DMS153 treated with DMSO at 0.1 percent for 48 hours (cell line): ENCODE data around the gene PLEKHH1.
"Not testable (repeated sequence)": the region's sequence is repeated elsewhere in the genome, so short reads cannot be mapped to it uniquely, and the experiment has no call there.

Experiments
- DNase-seq: peaks from one replicate; lab custom pipeline; 2025; ENCODE audit not compliant: unreplicated experiment; lab: John Stamatoyannopoulos, UW

PLEKHH1 gene

GRCh38 chr14:67529947-67530935 lies 2.8 kb upstream of the PLEKHH1 start:
- DNase-seq: no peak

GRCh38 chr14:67532606-67532997 lies 488 bp upstream of the PLEKHH1 start:
- DNase-seq: no peak

GRCh38 chr14:67533754-67534085 lies 630 bp downstream of the PLEKHH1 start:
- no peak for DNase-seq

- no peak for DNase-seq
Observed at GRCh38 chr14:67536087-67536486, 3.0 kb downstream of the PLEKHH1 start.

DNA sequence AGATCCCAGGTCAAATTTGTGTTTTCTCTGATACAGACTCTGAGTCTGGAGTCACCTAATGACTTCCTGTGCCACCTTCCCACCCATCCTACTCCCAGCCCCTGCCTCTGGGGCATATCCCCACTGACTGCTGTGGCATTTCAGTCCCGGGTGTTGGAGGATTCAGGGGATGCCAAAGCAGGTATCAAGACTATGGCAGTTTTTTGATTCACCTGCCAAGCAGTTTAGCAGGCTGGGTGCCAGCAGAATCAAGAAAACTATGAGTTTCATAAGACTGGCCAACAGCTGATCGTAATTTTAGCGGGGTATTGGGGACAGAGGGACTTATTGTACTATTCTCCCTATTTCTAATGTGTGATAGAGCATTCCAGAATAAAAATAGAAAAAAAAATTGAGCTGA lies 4.6 kb downstream of the PLEKHH1 start:
- DNase-seq: no peak

DNA sequence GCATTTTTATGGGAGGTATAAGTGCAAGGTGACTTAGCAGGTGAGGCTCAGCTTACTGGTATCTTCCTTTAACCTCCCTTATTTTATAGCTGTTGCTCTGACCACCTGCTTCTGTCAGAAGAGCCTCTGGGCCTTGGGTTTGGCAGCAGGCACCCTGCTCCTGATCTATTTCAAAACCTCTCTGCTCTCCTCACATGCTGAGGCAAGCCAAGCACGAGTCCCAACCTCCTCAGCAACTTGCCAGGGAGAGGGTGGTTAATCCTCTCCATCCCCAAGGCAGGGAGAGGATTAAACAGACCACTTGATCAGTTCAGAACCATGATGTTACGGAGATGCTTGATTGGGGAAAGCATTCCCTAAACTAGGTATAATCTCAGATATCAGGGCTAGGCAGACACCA lies 5.4 kb downstream of the PLEKHH1 start:
- DNase-seq: no peak

- DNase-seq: no peak
Observed at GRCh38 chr14:67539116-67539515, 6.0 kb downstream of the PLEKHH1 start.

DNA sequence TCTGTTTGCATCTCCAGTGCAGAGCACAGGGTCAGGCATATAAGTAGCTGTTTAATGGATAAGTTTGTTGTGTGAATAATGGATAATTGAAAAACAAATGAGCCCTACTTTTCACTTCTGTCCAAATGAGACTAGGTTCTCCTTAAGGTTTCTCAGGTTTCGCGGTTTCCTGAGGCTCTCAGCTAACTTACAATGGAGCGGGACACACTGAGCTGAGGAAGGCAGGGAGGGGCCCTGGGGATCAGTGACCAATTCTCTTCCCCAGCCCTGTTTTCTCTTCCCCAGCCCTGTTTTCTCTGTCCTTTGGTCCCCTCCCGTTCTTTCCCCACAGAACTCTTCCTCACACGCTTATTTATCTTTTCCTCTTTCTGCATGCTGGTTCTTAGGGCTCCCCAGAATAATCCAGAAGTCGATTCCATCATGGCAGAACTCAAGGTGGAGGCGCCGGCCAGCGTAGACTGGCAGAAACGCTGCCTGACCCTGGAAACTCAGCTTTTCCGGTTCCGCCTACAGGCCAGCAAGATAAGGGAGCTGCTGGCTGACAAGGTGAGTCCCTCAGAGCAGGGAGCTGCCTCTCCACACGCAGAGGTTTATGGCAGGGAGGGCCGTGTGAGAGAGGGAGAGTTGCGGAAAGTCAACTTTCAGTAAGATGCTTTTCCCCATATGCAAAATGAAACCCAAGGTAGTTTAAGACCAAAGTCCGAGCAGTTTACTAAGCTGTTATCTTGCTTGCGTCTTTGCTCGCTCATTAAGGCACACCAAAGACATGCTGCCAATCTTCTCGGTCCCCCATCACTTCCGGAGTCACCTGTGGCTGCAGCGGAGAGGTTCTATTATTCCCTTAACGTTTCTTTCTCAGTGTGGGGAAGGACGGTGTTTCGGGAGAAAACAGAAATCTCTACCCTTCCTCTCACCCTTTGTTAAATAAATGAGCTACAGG lies 8.6 kb downstream of the PLEKHH1 start:
- DNase-seq: no peak

DNA sequence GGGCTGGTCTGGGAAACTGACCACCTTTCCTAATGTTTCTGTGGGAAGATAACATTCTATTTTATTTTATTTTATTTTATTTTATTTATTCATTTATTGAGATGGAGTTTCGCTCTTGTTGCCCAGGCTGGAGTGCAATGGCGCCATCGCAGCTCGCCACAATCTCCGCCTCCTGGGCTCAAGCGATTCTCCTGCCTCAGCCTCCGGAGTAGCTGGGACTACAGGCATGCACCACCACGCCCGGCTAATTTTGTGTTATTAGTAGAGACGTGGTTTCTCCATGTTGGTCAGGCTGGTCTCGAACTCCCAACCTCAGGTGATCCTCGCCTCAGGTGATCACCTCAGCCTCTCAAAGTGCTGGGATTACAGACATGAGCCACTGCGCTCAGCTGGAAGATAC lies 9.5 kb downstream of the PLEKHH1 start:
- DNase-seq: not testable (repeated sequence)

- no peak for DNase-seq
Observed at GRCh38 chr14:67544590-67544989, 11.5 kb downstream of the PLEKHH1 start.

GRCh38 chr14:67547224-67547780 lies 14.2 kb downstream of the PLEKHH1 start:
- no peak for DNase-seq

GRCh38 chr14:67549734-67550133 lies 16.6 kb downstream of the PLEKHH1 start:
- DNase-seq: no peak

GRCh38 chr14:67551123-67551522 lies 18.0 kb downstream of the PLEKHH1 start:
- DNase-seq: no peak

DNA sequence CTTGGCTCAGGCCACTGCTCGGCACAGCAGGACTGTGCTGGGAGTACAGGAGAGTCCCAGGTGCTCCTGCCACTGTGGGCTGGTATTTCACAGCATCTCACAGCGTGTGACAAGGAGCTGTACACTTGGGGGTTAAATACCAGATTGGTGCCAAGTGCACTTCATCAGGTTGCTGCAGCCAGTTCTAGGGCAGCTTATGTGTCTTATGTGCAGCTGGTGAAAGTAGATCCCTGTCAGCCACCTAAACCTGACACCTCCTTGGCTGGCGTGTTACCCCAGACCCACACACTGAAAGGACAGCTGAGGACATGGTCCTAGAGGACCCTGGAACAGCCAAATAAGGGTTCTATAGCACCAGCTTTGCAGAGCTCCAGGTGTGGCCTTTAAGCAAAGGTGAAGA lies 18.9 kb downstream of the PLEKHH1 start:
- DNase-seq: no peak

GRCh38 chr14:67553547-67553946 lies 20.5 kb downstream of the PLEKHH1 start:
- DNase-seq: no peak

GRCh38 chr14:67554341-67554740 lies 21.3 kb downstream of the PLEKHH1 start:
- no peak for DNase-seq

DNA sequence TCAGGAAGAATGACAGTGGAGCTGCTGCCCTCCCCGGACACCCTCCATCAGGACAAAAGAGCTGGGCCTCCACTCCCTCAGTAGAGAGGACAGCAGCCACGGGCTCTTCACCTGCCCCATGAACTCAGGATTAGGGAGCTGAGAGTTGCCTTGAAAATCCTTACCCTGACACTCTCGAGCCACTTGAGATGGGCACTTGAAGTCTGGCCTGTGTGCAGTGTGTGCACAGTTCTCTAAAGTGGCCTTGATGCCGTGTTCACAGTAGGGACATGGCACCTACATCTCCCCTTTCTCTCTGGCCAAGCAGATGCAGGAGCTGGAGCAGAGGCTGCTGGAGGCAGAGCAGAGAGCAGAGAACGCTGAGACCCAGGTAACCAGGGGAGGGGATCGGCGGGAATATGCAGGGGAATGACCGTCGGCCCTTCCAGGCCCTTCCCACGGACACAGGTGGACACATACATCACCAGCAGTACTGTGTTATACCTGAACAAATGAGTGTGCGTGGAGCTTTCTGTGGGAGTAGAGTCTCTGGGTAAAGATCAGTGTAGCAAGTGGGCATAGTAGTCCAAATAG lies 22.5 kb downstream of the PLEKHH1 start:
- no peak for DNase-seq

GRCh38 chr14:67556671-67557070 lies 23.6 kb downstream of the PLEKHH1 start:
- no peak for DNase-seq

DNA sequence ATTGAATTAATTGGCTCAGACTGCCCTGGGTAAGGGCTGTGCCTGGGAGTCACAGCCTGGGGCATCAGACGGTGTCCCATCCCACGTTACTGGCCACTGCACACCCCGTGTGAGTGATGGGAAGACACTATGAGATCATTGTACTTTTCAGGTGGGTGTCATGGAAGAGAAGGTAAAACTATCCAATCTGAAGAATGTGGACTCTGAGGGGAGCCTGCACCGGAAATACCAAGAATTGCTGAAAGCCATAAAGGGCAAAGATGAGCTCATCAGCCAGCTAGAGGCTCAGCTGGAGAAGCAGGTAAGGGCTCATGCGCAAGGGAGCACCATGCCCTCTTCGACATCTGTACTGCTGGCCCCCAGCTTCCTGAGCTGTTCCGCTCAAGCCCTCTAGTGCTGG lies 24.0 kb downstream of the PLEKHH1 start:
- DNase-seq: no peak

- no peak for DNase-seq
Observed at GRCh38 chr14:67557656-67558055, 24.6 kb downstream of the PLEKHH1 start.

- DNase-seq: no peak
Observed at GRCh38 chr14:67559639-67560038, 26.5 kb downstream of the PLEKHH1 start.
